GM21381 (cell line): ENCODE measurements around the gene SNCAIP.
"Not testable (repeated sequence)": the region's sequence is repeated elsewhere in the genome, so short reads cannot be mapped to it uniquely, and the experiment has no call there.

Source experiments
- ATAC-seq: cut with Tn5 transposase; IDR thresholded peaks from one replicate; pipeline ENCODE4 v1.9.1; 2021; ENCODE audit warnings: mild to moderate bottlenecking, moderate library complexity; ENCODE audit not compliant: unreplicated experiment

SNCAIP gene

GRCh38 chr5:122354293-122354692, 42.3 kb downstream of the SNCAIP start:
- no peak for ATAC-seq

GRCh38 chr5:122355324-122355723, 43.3 kb downstream of the SNCAIP start:
- no peak for ATAC-seq

GRCh38 chr5:122356855-122357254, 44.8 kb downstream of the SNCAIP start:
- no peak for ATAC-seq

GRCh38 chr5:122358372-122358979, 46.4 kb downstream of the SNCAIP start:
- no peak for ATAC-seq

GRCh38 chr5:122362361-122362760, 50.3 kb downstream of the SNCAIP start:
- ATAC-seq, result no peak

- no peak for ATAC-seq
These were observed 51.6 kb downstream of the SNCAIP start for GRCh38 chr5:122363623-122364022.

- ATAC-seq, result no peak
These were observed 54.5 kb downstream of the SNCAIP start for GRCh38 chr5:122366501-122366900.

GRCh38 chr5:122367456-122367855, 55.4 kb downstream of the SNCAIP start:
- no peak for ATAC-seq

GRCh38 chr5:122368510-122369251, 56.6 kb downstream of the SNCAIP start:
- no peak for ATAC-seq

- ATAC-seq, result no peak
These were observed 57.3 kb downstream of the SNCAIP start for GRCh38 chr5:122369253-122369815.

- ATAC-seq, result no peak
These were observed 59.6 kb downstream of the SNCAIP start for GRCh38 chr5:122371511-122372151.

- no peak for ATAC-seq
These were observed 62.1 kb downstream of the SNCAIP start for GRCh38 chr5:122374110-122374509.

- ATAC-seq, result no peak
These were observed 63.8 kb downstream of the SNCAIP start for GRCh38 chr5:122375801-122376200.

- ATAC-seq, result no peak
These were observed 64.2 kb downstream of the SNCAIP start for GRCh38 chr5:122376250-122376649.

GRCh38 chr5:122377026-122377425, 65.0 kb downstream of the SNCAIP start:
- ATAC-seq, result no peak

- ATAC-seq, result not testable (repeated sequence)
These were observed 70.9 kb downstream of the SNCAIP start for GRCh38 chr5:122382938-122383337.

GRCh38 chr5:122384739-122385235, 72.8 kb downstream of the SNCAIP start:
- no peak for ATAC-seq

- no peak for ATAC-seq
These were observed 73.2 kb downstream of the SNCAIP start for GRCh38 chr5:122385286-122385685.

- no peak for ATAC-seq
These were observed 73.8 kb downstream of the SNCAIP start for GRCh38 chr5:122385808-122386207.

GRCh38 chr5:122390154-122390553, 78.1 kb downstream of the SNCAIP start:
- ATAC-seq, result no peak

- no peak for ATAC-seq
These were observed 78.7 kb downstream of the SNCAIP start for GRCh38 chr5:122390694-122391093.

- ATAC-seq, result no peak
These were observed 79.6 kb downstream of the SNCAIP start for GRCh38 chr5:122391621-122392020.
